Left renal cortex interstitium (tissue), 4 donors: ENCODE results near the gene CUX1. TPM values are rescaled to one million over a fixed set of nuclear protein-coding genes. Genes with fewer than 3 reads are reported as not detected.

Source experiments
- DNase-seq, 4 donors: peaks; one replicate each; pipeline ENCODE4 v3.0.0-alpha.2; 2013; ENCODE audit warnings: low read depth in 4 of 4, low spot score in 2 of 4, missing footprints in 1 of 4
- polyA plus RNA-seq, 4 donors: library from polyadenylated mRNA; unstranded; fragments of 120-200 nt; gene quantifications; one replicate each; pipeline ENCODE4 v1.2.1, GENCODE V29; 2013; ENCODE audit not compliant: insufficient read length in 4 of 4

CUX1 gene
- polyA plus RNA-seq, 4 donors: 79.2 to 99.7 (median 90.6) TPM

GRCh38 chr7:101950450-101951119, 133.2 kb downstream of the CUX1 start:
- DNase-seq: no peak

DNA sequence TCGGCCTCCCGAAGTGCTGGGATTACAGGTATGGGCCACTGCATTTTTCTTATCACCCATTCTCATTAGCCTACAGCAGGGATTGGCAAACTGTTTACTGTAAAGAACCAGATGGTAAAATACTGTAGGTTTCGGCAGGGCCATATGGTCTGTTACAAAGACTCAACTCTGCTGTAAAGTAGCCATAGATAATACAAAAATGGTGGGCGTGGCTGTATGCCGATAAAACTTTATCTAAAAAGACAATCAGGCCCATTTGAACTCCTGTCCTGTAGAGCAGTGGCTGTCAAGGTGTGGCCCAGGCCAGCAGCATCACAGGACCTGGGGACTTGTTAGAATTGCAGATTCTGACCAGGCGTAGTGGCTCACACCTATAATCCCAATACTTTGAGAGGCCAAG, 134.3 kb downstream of the CUX1 start:
- no peak for DNase-seq

- no peak for DNase-seq
Measured at GRCh38 chr7:101952355-101953247, 135.2 kb downstream of the CUX1 start.

DNA sequence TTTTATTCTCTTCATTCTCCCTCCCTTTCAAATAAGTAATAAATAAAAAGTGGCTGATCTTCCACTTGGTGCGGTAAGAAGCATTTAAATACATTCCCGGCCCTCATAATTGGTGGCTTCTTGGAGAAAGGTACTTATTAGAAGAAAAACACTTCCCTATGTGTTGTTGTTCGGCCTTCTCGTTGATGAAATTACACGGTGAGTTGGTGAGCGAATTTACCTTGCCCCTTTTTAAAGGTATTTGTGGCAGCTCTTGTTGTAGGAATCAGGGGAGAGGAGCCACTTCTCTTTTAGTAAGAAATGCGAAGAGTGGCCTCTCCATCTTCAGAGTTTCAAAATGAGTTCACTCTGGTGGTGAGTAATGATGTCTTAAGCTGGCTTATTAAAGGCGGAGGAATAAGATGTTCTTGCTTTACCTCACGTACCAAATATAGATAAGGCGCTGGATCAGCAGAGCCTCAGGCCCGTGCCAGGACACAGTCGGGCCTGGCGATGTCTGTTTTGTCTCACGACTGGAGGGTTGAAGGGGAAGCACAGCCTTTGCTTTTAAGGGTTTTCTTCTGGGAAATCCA, 135.9 kb downstream of the CUX1 start:
- no peak for DNase-seq

DNA sequence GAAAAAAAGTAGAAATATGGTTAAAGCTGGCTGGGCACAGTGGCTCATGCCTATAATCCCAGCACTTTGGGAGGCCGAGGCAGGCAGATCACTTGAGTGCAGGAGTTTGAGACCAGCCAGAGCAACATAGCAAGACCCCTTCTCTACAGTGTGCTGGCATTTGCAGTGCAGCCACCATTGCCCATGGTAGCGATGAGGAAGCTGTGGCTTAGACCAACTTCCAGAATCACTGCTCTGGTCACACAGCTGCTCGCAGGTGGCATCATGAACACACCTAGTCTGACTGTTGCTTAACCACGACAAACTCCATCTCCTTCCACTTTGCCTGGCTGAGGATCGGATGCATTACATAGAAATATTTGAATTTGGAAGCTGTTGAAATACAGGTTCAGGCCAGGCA, 137.1 kb downstream of the CUX1 start:
- no peak for DNase-seq

- no peak for DNase-seq
Measured at GRCh38 chr7:101956130-101956529, 138.7 kb downstream of the CUX1 start.

- no peak for DNase-seq
Measured at GRCh38 chr7:101957744-101958525, 140.5 kb downstream of the CUX1 start.

DNA sequence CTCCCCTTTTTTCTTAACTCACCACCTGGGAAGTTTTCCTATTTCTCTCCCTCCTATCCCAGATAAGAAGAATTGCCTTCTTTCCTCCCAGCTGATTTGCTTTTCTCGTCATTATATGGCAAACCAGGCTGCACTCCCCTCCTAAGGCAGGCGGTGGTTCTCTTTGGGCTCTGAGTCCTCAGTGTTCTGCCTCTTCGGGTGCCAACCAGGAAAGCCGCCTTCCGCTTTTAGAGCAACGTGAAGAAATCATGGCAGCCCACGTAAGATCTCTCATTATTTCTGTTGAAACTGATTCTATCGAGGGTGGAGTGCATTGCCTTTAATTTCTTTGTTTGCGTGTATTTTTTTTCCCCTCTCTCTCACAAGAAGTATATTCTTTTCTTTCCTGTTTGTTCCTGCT, 141.9 kb downstream of the CUX1 start:
- no peak for DNase-seq

DNA sequence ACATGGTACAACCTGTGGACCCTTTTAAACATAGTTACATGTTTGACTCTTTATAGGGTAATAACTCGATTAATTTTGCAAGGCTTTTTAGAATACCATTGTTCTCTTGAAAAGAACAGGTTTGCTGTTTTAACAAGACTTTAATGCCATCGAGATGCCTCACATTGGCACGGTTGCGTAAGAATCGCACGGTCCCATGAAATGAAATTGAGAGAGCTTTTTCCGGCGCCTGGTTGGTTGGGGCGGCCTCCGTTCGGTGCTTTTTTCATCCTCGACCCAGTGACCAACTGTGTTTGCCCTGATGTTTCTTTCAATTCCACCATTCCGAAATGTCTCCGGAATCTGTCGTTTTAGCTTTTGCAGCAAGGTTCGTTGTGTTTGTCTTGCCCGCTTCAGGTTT, 142.4 kb downstream of the CUX1 start:
- DNase-seq: no peak

DNA sequence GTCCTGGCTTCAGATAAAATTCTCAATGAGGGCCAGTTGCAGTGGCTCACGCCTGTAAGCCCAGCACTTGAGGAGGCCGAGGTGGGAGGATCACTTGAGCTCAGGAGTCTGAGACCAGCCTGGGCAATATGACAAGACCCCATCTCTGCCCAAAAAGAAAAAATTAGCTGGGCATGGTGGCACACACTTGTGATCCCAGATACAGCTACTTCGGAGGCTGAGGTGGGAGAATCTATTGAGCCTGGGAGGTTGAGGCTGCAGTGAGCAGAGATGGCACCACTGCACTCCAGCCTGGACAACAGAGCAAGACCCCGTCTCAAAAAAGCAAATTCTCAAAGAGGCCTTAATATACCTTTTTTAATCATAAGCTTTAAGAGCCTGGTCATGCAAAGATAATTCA, 142.9 kb downstream of the CUX1 start:
- DNase-seq: no peak

GRCh38 chr7:101960985-101961708, 143.7 kb downstream of the CUX1 start:
- DNase-seq: no peak

DNA sequence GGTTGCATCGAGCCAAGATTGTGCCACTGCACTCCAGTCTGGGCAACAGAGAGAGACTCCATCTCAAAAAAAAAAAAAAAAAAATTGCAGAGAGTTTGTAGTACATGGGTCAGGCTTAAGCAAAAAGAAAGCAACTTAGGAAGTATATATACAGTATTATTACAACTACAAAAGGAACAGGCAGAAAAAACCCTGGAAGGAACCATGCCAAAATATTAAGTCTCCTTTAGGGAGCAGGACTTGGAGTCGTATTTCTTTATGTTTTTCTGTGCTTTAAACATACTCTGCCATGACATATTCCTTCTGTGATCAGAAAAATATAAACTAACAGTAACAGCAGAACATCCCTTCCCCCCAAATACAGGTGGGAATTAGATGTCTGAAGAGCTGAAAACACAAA, 144.4 kb downstream of the CUX1 start:
- no peak for DNase-seq

DNA sequence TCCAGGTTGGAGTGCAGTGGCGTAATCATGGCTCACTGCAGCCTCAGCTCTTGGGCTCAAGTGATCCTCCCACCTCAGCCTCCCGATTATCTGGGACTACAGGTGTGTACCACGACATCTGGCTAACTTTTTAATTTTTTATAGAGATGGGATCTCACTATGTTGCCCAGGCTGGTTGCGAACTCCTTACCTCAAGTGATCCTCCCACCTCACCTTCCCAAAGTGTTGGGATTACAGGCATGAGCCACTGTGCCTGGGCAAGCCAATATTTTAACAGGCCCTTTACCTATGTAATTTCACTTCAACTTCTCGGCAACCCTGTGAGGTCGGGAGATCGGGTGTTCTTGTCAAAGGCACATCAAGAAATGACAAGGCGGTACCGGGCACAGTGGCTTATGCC, 146.3 kb downstream of the CUX1 start:
- no peak for DNase-seq

DNA sequence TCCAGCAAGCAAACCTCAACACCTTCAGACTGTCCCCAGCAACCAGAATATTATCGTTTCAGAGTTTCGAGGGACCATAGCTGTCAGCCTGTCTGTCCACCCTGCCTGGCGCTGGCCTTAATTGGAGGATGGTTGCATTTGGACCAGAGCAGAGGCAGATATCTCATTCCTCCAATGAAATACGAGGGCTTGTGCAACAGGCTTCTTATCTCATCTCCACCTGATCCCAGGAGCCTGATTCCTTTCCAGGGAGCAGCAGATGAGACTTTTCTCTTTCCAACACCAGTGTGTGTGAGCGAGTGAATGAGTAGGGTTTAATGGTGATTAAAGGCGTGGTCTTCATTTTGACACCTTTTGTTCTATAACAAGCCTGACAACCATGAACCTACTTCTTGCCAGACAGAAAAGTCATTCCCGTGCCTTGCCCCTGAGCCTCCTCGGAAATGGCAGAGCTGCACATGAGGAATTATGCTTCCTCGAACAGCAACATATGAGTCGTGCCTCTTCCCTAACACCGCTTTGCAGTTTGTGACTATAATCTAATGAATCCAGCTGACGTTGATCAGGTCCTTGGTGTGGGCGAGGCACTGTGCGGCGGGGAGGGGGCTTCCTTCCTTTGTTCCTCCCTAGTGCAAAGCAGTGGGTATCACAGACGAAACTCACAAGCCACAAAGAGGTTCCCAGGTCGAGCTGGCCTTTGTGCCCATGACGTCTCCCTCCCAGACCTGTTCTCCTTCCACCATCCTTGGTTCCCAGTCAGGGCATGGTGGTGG, 147.4 kb downstream of the CUX1 start:
- no peak for DNase-seq

DNA sequence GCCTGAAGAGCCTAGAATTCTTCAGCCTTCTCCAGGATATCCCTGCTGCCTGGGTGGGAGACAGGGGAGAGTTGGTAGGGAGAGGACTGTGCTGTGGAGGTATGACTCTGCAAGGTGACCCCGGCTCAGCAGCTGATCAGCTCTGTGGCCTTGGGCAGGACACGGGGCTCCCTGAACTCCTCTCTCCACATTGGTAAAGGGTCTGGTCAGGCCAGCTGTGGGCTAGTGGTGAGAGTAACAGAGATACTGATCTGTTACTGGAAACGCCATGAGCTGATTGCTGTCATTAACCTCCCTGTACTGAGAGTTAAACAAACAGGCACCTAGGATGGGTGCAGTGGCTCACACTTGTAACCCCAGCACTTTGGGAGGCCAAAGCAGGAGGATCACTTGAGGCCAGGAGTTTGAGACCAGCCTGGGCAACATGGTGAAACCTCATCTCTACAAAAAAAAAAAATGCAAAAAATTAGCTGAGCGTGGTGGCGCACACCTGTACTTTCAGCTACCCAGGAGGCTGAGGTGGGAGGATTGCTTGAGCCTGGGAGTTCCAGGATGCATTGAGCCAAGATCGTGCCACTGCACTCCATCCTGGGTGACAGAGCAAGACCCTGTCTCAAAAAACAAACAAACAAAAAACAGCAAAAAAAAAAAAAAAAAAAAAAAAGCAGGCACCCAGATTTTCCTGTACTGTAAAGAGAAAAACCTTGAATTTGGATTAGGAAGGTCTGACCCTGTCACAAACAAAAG, 151.5 kb downstream of the CUX1 start:
- no peak for DNase-seq

GRCh38 chr7:101969997-101970585, 152.7 kb downstream of the CUX1 start:
- DNase-seq: no peak

DNA sequence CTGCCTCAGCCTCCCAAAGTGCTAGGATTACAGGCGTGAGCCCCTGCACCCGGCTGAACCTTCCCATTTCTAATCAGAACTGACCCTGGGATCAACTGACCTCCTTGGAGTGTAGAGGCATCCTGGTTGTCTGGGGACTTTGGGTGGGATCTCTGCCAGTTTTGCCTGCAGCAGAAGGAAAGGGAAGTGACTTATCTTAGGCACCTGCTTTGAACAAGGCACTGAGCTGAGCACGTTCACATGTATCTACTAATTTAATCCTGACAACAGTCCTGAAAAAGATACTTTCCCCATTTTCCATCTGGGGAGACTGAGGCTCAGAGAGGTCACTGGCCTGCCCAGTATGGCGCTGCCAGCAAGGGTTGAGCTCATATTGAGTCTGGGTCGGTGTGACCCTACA, 153.4 kb downstream of the CUX1 start:
- DNase-seq: no peak

- DNase-seq: no peak
Measured at GRCh38 chr7:101971457-101971856, 154.0 kb downstream of the CUX1 start.
